Left cardiac atrium (tissue), 4 donors: Measurements from ENCODE around the gene PPT2. TPM values are rescaled to one million over a fixed set of nuclear protein-coding genes. Genes with fewer than 3 reads are reported as not detected.

Experiments used
- ATAC-seq, 2 donors: fragments of 200-7000 bp; cut with Tn5 transposase; one replicate each; pipeline ENCODE4 v1.9.1; 2020; ENCODE audit warnings: mild to moderate bottlenecking in 2 of 2, moderate library complexity in 2 of 2
- DNase-seq: peaks from one replicate; pipeline ENCODE4 v3.0.0-alpha.2; 2020
- intact Hi-C, 2 donors: fragments of 100-400 bp; cut with DNase I; formaldehyde crosslinking; loops; one replicate each; pipeline versions ENCODE4 v1.14.1 to v1.15.1; 2022 to 2023
- total RNA-seq, 2 donors: library from RNA; stranded (reverse); fragmentation: NEBNext Ultra II Directional; extraction: Animal tissue kit (Norgen Biotek cat#: 25700); gene quantifications; one replicate each; pipeline ENCODE4 v1.2.1, GENCODE V29; 2021
- donor health status: DM: no; HTN: yes; CAD: no.
- donor health status: DM: no; HTN: yes; CAD: no; lungs with severe emphysema.
- donor health status: DM: yes; HTN: yes; CAD: no.
- donor health status: Dilated cardiomyopathy.

PPT2 gene
- total RNA-seq, 2 donors from 2014 or later, result 20.2 to 29.6 TPM

GRCh38 chr6:32170294-32170693, 16.4 kb downstream of the PPT2 start:
- ATAC-seq (no peak), DNase-seq (no peak)
- intact Hi-C loops, result no loop called here

GRCh38 chr6:32171234-32171633, 17.3 kb downstream of the PPT2 start:
- DNase-seq, result no peak

GRCh38 chr6:32173051-32173727, 19.2 kb downstream of the PPT2 start:
- no peak for ATAC-seq
- intact Hi-C loops, result no loop called here

More at GRCh38 chr6:32171234-32171633, 17.3 kb downstream of the PPT2 start:
- intact Hi-C loops, result no loop called here
- no peak for ATAC-seq

GRCh38 chr6:32174416-32174815, 20.5 kb downstream of the PPT2 start:
- intact Hi-C loops, result no loop called here
- DNase-seq (no peak), ATAC-seq (no peak)

More at GRCh38 chr6:32173051-32173727, 19.2 kb downstream of the PPT2 start:
- DNase-seq, result no peak

- ATAC-seq (no peak), DNase-seq (no peak)
- intact Hi-C loops, result no loop called here
Measured at GRCh38 chr6:32175322-32175710, 21.4 kb downstream of the PPT2 start.

GRCh38 chr6:32175711-32176475, 22.0 kb downstream of the PPT2 start, which contains the start of gene AGPAT1:
Gene AGPAT1 (minus strand): TSS chr6:32176084. CDS start chr6:32171496, 4,588 bp downstream.
- intact Hi-C loops, result no loop called here
- peak; percentile 97 for DNase-seq
- ATAC-seq, result peak; percentile 73 to 78

- DNase-seq (no peak), ATAC-seq (peak in 1 of 2 donors; percentile 1)
- intact Hi-C loops, result no loop called here
Measured at GRCh38 chr6:32176476-32177182, 22.7 kb downstream of the PPT2 start.

- DNase-seq (no peak), ATAC-seq (peak; percentile 13 to 22)
- intact Hi-C loops, result no loop called here
Measured at GRCh38 chr6:32177183-32177787, 23.3 kb downstream of the PPT2 start.

- ATAC-seq (peak; percentile 85 to 87), DNase-seq (peak; percentile 96)
- intact Hi-C loops, result no loop called here
Measured at GRCh38 chr6:32177788-32178546, 24.0 kb downstream of the PPT2 start, which contains the start of gene RNF5. Gene RNF5 (plus strand): TSS chr6:32178405. CDS start chr6:32178512, 107 bp downstream.

- intact Hi-C loops, result no loop called here
- DNase-seq, result no peak
- ATAC-seq, result no peak
Measured at GRCh38 chr6:32178547-32179440, 24.9 kb downstream of the PPT2 start.

GRCh38 chr6:32179766-32180405, 25.9 kb downstream of the PPT2 start:
- no peak for ATAC-seq
- DNase-seq, result no peak
- intact Hi-C loops, result no loop called here

- intact Hi-C loops, result no loop called here
- ATAC-seq (no peak), DNase-seq (no peak)
Measured at GRCh38 chr6:32181148-32181702, 27.3 kb downstream of the PPT2 start.

- ATAC-seq, result no peak
- no peak for DNase-seq
- intact Hi-C loops, result no loop called here
Measured at GRCh38 chr6:32181915-32182529, 28.1 kb downstream of the PPT2 start.

- DNase-seq (no peak), ATAC-seq (no peak)
- intact Hi-C loops, result no loop called here
Measured at GRCh38 chr6:32182555-32182981, 28.6 kb downstream of the PPT2 start.

GRCh38 chr6:32183030-32183429, 29.1 kb downstream of the PPT2 start:
- ATAC-seq, result no peak
- DNase-seq, result no peak
- intact Hi-C loops, result no loop called here

- ATAC-seq (no peak), DNase-seq (no peak)
- intact Hi-C loops, result no loop called here
Measured at GRCh38 chr6:32183483-32184083, 29.6 kb downstream of the PPT2 start.
